ENCODE data around the gene PRG2. TPM values are rescaled to one million over a fixed set of nuclear protein-coding genes. Genes with fewer than 3 reads are reported as not detected.

PRG2 gene, protein sequence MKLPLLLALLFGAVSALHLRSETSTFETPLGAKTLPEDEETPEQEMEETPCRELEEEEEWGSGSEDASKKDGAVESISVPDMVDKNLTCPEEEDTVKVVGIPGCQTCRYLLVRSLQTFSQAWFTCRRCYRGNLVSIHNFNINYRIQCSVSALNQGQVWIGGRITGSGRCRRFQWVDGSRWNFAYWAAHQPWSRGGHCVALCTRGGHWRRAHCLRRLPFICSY
- total RNA-seq = not detected

GRCh38 chr11:57390535-57390934 is at the start of gene PRG2:
Gene PRG2 (minus strand): TSS chr11:57390650. CDS start chr11:57389944, 706 bp downstream.
- DNase-seq = no peak

DNA sequence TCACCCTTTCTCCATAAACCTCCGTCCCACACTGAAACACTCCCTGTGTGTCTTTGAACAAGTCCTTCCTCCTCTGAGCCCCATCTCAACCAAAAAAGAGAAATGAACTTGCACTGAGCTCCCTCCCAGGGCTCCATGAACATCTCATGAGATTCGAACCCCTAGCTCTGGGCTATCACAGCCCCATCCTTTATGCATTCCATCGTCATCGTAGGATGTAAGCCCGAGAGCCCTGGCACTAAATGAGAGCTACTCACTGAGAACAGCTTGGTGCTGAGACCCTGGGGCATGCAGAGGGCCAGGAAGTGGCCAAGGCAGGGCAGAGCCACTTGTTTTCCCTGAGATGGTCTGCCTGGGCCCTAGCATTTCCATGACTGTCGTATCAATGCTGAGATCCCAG is 49.3 kb upstream of the PRG2 start:
- no peak for DNase-seq

DNA sequence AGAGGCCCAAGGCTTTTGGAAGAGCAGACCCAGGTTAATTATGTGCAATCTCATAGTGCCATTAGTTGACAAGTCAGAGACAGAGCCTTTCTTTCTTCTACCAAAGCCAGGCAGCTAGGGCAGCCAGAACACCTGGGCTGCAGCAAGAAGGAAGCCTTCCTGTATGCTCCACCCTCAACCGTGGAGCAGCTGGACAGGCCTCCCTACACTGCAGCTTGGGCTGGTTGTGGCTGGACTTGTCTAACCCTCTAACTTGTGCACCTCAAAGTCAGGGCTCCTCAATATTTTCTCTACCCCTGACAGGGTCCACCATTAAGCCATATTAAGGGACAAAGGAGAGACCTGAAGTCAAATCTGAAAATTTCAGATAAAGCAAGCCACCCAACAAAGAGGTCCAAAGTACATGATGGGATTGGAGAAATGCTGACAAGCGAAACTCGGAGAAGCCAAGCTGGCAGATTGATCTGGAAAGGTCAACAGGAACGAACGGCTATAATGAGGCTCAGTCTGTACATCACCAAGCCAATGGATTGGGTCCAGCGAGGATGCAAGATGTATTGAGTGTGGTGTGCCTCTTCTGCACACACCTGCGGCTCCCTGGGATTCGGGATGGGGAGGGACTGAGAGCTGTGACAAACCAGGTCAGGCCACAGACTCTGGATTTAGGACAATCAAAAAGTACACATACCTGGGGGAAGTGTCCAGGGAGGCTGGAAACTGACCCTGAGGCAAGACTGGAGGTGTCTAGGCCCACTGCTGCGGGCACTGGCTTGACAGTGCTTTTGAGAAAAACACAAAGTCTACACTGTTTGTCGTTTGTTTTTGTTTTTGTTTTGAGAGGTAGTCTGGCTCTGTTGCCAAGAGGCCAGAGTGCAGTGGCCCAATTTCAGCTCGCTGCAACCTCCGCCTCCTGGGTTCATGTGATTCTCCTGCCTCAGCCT is 48.2 kb upstream of the PRG2 start:
- no peak for DNase-seq

DNA sequence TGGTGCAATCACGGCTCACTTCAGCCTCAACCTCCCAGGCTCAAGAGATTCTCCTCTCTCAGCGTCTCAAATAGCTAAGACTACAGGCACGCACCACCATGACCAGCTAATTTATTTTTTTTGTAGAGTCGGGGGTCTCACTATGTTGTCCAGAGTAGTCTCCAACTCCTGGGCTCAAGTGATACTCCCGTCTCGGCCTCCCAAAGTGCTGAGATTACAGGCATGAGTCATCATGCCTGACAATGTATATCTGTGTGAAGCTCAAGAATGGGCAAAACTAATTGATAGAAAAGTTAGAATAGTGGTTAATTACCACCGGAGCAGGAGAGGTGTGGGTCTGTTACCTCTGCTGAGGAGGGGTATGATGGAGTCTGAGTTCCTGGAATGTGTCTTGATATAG is 45.6 kb upstream of the PRG2 start:
- no peak for DNase-seq

GRCh38 chr11:57434640-57435546 is 44.4 kb upstream of the PRG2 start:
- DNase-seq = no peak

- DNase-seq = no peak
Measured at GRCh38 chr11:57432714-57433163, 42.3 kb upstream of the PRG2 start.

GRCh38 chr11:57432149-57432561 is 41.7 kb upstream of the PRG2 start:
- DNase-seq = no peak

GRCh38 chr11:57430952-57431351 is 40.5 kb upstream of the PRG2 start:
- DNase-seq = no peak

DNA sequence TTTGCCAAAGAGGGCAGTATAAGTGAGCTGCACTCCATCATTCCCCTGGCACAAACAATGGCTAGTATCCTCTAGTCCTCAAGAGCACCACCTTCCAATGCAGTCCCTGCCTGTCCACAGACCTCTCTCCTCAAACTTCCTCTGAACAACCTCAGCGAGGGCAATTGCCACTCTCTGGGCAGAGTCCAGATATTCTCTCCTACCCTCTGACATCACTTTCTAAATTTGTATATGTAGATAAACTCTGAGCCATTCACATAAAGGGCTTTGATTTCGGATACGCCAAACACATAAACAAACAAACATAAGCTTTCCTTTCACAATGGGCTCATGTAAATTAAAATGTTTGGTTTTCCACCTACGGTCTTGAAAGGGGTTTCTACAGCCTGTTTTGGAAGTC is 39.5 kb upstream of the PRG2 start:
- DNase-seq = no peak

- no peak for DNase-seq
Measured at GRCh38 chr11:57428643-57429042, 38.2 kb upstream of the PRG2 start.

DNA sequence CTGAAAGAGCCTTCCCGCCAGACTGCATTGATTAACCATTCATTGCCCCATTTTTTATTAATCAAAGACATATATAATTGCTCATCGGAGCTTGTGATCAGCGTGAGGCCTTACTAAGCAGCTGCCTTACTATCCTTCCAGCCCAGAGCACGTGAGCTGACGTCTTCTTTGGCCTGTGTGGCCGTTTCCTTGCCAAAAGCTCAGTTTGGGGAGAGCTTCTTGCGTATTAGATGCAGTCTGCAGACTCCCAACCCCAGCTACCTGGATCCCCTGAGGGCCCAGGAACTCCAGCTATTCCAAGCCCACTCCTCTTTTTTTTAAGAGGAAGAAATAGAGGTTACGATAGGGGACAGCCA is 37.3 kb upstream of the PRG2 start:
- no peak for DNase-seq

DNA sequence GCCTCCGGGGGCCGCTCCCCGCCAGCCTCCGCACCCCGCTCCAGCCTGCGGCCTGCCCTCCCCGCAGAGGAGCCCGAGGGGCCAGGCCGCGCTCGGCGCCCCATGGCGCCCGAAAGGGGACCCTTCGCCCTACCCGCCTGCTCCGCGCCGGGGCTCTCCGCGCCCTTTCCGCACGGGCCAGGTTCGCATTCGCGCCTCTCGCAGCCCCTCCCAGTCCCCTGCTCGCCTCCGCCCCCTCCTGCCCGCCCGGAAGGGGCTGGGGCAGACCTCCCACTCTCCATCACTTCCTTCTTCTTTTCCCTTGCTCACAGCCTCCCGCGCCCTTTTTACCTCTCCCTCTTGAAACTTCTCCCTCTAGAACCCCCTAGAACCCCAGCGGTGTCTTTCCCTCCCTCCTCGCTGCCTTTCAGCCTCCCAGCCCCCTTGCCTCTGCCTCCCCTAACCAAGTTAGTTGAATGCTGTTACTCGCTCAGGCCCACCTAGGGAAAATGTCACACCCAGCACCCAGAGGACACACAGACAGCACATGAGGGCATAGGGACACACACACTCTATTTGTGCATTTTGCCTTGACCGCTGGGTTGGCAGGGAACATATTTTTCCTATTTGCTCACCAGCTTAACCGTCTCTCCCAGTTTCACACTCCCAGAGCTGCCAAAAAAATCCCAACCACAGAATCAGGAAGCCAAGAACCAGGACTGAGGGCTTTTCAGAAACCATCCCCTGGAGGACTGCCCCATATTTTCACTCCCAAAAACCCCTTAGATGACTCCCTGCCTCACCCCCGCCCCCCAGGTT is 36.7 kb upstream of the PRG2 start, which contains the start of gene SLC43A3:
SLC43A3 (minus strand) TSS at position 193 of the 798 bp plus-strand sequence. CDS start 949 bp downstream, outside the sequence.
- DNase-seq = peak; percentile 34

DNA sequence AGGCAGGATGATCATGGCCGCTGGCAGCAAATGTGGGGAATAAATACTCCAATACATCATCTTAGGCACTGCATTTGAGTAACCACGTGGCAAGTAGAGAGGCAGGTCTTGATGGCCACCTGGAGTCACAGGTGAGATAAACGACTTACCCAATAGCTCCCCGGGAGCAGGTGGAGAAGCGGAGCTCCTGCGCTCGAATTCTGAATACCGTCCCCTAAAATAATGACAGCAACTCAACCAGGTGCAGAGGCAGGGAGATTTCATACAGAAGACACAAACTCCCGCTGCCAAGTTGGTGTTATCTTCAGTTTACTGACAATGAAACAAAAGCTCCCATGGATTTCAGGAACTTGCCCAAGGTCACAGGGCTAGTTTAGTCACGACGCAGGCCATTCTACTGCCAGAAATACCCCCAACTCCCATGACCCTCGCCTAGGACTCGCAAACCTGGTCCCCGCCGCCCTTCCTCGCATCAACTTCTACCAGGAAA is 36.0 kb upstream of the PRG2 start:
- DNase-seq = no peak

GRCh38 chr11:57425565-57426438 is 35.4 kb upstream of the PRG2 start:
- no peak for DNase-seq

- DNase-seq = peak; percentile 73
Measured at GRCh38 chr11:57424792-57425564, 34.5 kb upstream of the PRG2 start.

- no peak for DNase-seq
Measured at GRCh38 chr11:57424137-57424791, 33.8 kb upstream of the PRG2 start.

DNA sequence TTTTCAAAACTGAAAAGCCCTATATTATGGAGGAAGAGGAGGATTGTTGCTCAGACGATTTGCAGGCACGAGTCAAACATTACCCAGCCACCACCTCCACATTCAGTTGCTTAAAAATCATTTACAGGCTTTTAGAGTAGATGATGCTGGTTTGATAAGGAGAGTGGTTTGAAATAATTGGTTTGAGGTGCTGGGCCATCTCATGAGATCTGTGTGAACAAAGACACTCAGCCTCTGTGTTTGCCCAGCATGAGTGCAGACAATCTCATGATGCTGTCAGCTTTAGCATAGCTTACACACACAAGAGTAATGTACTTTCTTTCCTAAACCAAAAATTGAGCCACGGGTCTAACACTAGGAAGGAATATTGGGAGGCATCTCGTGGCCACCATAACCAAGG is 32.2 kb upstream of the PRG2 start:
- DNase-seq = no peak

GRCh38 chr11:57421805-57422204 is 31.4 kb upstream of the PRG2 start:
- no peak for DNase-seq

DNA sequence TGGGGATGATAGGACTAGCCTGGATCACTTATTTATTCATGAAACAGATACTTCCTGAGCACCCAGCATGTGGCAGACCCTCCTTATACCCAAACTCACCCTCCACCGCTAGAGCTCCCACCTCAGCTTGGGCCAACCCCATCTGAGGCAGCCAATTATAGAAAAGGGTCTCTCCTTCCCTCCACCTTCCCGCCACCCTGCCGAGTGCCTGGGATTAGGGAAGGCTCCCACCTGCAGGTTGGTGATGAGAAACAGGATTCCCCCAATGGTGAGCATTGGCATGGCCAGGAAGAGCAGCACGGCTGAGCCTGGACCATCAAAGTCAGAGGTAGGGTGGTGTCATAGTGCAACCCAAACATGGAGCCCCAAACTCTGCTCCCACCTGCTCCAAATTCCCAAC is 30.6 kb upstream of the PRG2 start:
- DNase-seq = no peak

All from effector CD4-positive, alpha-beta T cell (primary cell).